Activated CD8-positive, alpha-beta T cell treated with anti-CD3 and anti-CD28 coated beads for 36 hours (primary cell): ENCODE measurements around the gene METAP1D. TPM values are rescaled to one million over a fixed set of nuclear protein-coding genes. Genes with fewer than 3 reads are reported as not detected.
A peak's percentile ranks its signal among the peaks of the same experiment; 100 is the strongest.

Experiments used
- ATAC-seq: fragments of 200-7000 bp; cut with Tn5 transposase; one replicate; pipeline ENCODE4 v1.10.0; 2021; ENCODE audit warnings: mild to moderate bottlenecking, moderate library complexity
- CTCF ChIA-PET: fragments of 350-600 bp; sonication (Branson Sonifier 250); formaldehyde crosslinking; loops from one replicate; lab custom pipeline; 2021; ENCODE audit warnings: antibody characterized with exemption; lab: Charles Lee
- POLR2A ChIA-PET: fragments of 350-600 bp; sonication (Branson Sonifier 250); formaldehyde crosslinking; loops from one replicate; lab custom pipeline; 2021; ENCODE audit warnings: antibody characterized with exemption; lab: Charles Lee
- DNase-seq: peaks from one replicate; pipeline ENCODE4 v3.0.0-alpha.2; 2020
- H3K27ac Mint-ChIP-seq: one replicate; pipeline ENCODE4 v1.8.0; 2021; ENCODE audit warnings: mild to moderate bottlenecking, mixed read lengths
- H3K27me3 Mint-ChIP-seq: one replicate; pipeline ENCODE4 v1.8.0; 2021; ENCODE audit warnings: mixed read lengths
- H3K36me3 Mint-ChIP-seq: one replicate; pipeline ENCODE4 v1.8.0; 2021; ENCODE audit warnings: low read depth, mixed read lengths
- H3K4me1 Mint-ChIP-seq: one replicate; pipeline ENCODE4 v1.8.0; 2021; ENCODE audit warnings: low read depth, mixed read lengths
- H3K4me3 Mint-ChIP-seq: one replicate; pipeline ENCODE4 v1.8.0; 2021; ENCODE audit warnings: mild to moderate bottlenecking, moderate library complexity, mixed read lengths
- H3K9me3 Mint-ChIP-seq: one replicate; pipeline ENCODE4 v1.8.0; 2021; ENCODE audit warnings: mixed read lengths
- CTCF ChIP-seq: fragments of 200-600 bp; IDR thresholded peaks from one replicate; pipeline ENCODE4 v1.8.0; 2022; ENCODE audit warnings: antibody characterized with exemption, mild to moderate bottlenecking
- intact Hi-C: fragments of 100-400 bp; cut with micrococcal nuclease; formaldehyde crosslinking; loops from one replicate; pipeline ENCODE4 v1.10.0; 2022
- total RNA-seq, 2 experiments: library from RNA; stranded (reverse); gene quantifications; one replicate each; pipeline ENCODE4 v1.2.3, GENCODE V29; 2021

Gene METAP1D
- total RNA-seq, 2 experiments from 2014 or later = 5.4 to 8.8 TPM

- intact Hi-C loops = no loop called here
- Mint-ChIP-seq H3K27me3 (peaks cover 9% of the 10 kb centered on the region), H3K27ac (peak overlapping the region; percentile 66), H3K4me3 (peak overlapping the region; percentile 78), H3K9me3 (no peaks in the 10 kb centered on the region), H3K36me3 (peaks cover 5% of the 10 kb centered on the region), H3K4me1 (peaks cover 22% of the 10 kb centered on the region)
- ATAC-seq (peak; percentile 2), DNase-seq (no peak)
- no peak for TF ChIP-seq CTCF
- CTCF ChIA-PET = no interaction called here
- POLR2A ChIA-PET = interaction anchor here (0.6 to 1.6 kb wide), 4 partner anchors 11 to 295 kb away, joined by 3 to 5 read pairs (median 3); partner anchors contain the start of gene HAT1
Measured at GRCh38 chr2:171999161-171999560, 592 bp upstream of the METAP1D start.

GRCh38 chr2:172000696-172001361 lies 1.1 kb downstream of the METAP1D start:
- TF ChIP-seq CTCF = no peak
- CTCF ChIA-PET = interaction anchor here (0.7 to 1.0 kb wide), 3 partner anchors 37 to 427 kb away, joined by 3 read pairs; no protein-coding TSS in a partner anchor
- H3K9me3 Mint-ChIP-seq = no peaks in the 10 kb centered on the region

GRCh38 chr2:172007372-172007771 lies 7.6 kb downstream of the METAP1D start:
- DNase-seq (no peak), ATAC-seq (no peak)
- ChIA-PET CTCF (no interaction called here), POLR2A (no interaction called here)
- peaks cover 3% of the 10 kb centered on the region for H3K9me3 Mint-ChIP-seq
- H3K4me3 Mint-ChIP-seq = no peak overlapping the region
- no peak for TF ChIP-seq CTCF
- H3K4me1 Mint-ChIP-seq = peaks cover 12% of the 10 kb centered on the region
- H3K36me3 Mint-ChIP-seq = peaks cover 12% of the 10 kb centered on the region
- H3K27me3 Mint-ChIP-seq = no peaks in the 10 kb centered on the region
- intact Hi-C loops = no loop called here
- no peak overlapping the region for H3K27ac Mint-ChIP-seq

More at GRCh38 chr2:172000696-172001361, 1.1 kb downstream of the METAP1D start:
- POLR2A ChIA-PET = interaction anchor here (0.8 to 1.6 kb wide), 3 partner anchors 15 to 107 kb away, joined by 3 to 5 read pairs (median 3); partner anchors contain the start of genes HAT1 and SLC25A12
- DNase-seq (no peak), ATAC-seq (no peak)
- intact Hi-C loops = no loop called here
- peaks cover 5% of the 10 kb centered on the region for H3K36me3 Mint-ChIP-seq
- peak overlapping the region; percentile 78 for H3K4me3 Mint-ChIP-seq
- peaks cover 1% of the 10 kb centered on the region for H3K27me3 Mint-ChIP-seq
- H3K4me1 Mint-ChIP-seq = peaks cover 22% of the 10 kb centered on the region
- H3K27ac Mint-ChIP-seq = peak overlapping the region; percentile 92

GRCh38 chr2:172009823-172010222 lies 10.1 kb downstream of the METAP1D start:
- H3K27ac Mint-ChIP-seq = no peak overlapping the region
- H3K4me1 Mint-ChIP-seq = peaks cover 11% of the 10 kb centered on the region
- H3K9me3 Mint-ChIP-seq = peaks cover 3% of the 10 kb centered on the region
- no peaks in the 10 kb centered on the region for H3K27me3 Mint-ChIP-seq
- TF ChIP-seq CTCF = no peak
- DNase-seq (no peak), ATAC-seq (no peak)
- ChIA-PET POLR2A (interaction anchor here (1.3 kb wide), 1 partner anchor 10 kb away, joined by 3 read pairs; the partner anchor contains the start of gene METAP1D), CTCF (no interaction called here)
- H3K36me3 Mint-ChIP-seq = peaks cover 11% of the 10 kb centered on the region
- no peak overlapping the region for H3K4me3 Mint-ChIP-seq
- intact Hi-C loops = no loop called here

- peak; percentile 66 for ATAC-seq
- H3K4me3 Mint-ChIP-seq = no peak overlapping the region
- ChIA-PET CTCF (no interaction called here), POLR2A (no interaction called here)
- H3K36me3 Mint-ChIP-seq = peaks cover 6% of the 10 kb centered on the region
- intact Hi-C loops = no loop called here
- no peaks in the 10 kb centered on the region for H3K9me3 Mint-ChIP-seq
- H3K27ac Mint-ChIP-seq = no peak overlapping the region
- DNase-seq = peak; percentile 29
- H3K27me3 Mint-ChIP-seq = no peaks in the 10 kb centered on the region
- peaks cover 11% of the 10 kb centered on the region for H3K4me1 Mint-ChIP-seq
- no peak for TF ChIP-seq CTCF
Measured at GRCh38 chr2:172011812-172012575, 12.2 kb downstream of the METAP1D start.
